Effector memory CD4-positive, alpha-beta T cell (primary cell): ENCODE data around the gene CD200.

Source experiments
- DNase-seq, 3 donors: peaks; one replicate each; pipeline ENCODE4 v3.0.0-alpha.2; 2020
- H3K27ac ChIP-seq: 2 replicates; pipeline ENCODE4 v1.7.0; 2013; ENCODE audit warnings: mild to moderate bottlenecking, low read length, moderate library complexity; ENCODE audit not compliant: insufficient read depth, poor library complexity, severe bottlenecking
- H3K27me3 ChIP-seq: replicated peaks from 2 replicates; pipeline ENCODE4 v1.7.0; 2013; ENCODE audit warnings: mild to moderate bottlenecking, low read length; ENCODE audit not compliant: insufficient read depth, control insufficient read depth, poor library complexity, severe bottlenecking
- H3K36me3 ChIP-seq: 2 replicates; pipeline ENCODE4 v1.7.0; 2013; ENCODE audit warnings: mild to moderate bottlenecking, low read length, moderate library complexity; ENCODE audit not compliant: control insufficient read depth, insufficient read depth
- H3K4me1 ChIP-seq: 2 replicates; pipeline ENCODE4 v1.7.0; 2013; ENCODE audit warnings: low read length, mild to moderate bottlenecking; ENCODE audit not compliant: control insufficient read depth, insufficient read depth, poor library complexity, severe bottlenecking
- H3K4me3 ChIP-seq: 2 replicates; pipeline ENCODE4 v1.7.0; 2013; ENCODE audit warnings: low read length, low read depth, mild to moderate bottlenecking; ENCODE audit not compliant: insufficient read depth, poor library complexity, severe bottlenecking
- H3K9me3 ChIP-seq: 2 replicates; pipeline ENCODE4 v1.7.0; 2013; ENCODE audit warnings: mild to moderate bottlenecking, low read length, moderate library complexity; ENCODE audit not compliant: control insufficient read depth

CD200 gene

GRCh38 chr3:112407214-112407887 lies 74.4 kb downstream of the CD200 start:
- DNase-seq, result no peak
- Histone ChIP-seq H3K27me3 (no peaks in the 10 kb centered on the region), H3K36me3 (no peaks in the 10 kb centered on the region), H3K4me1 (no peaks in the 10 kb centered on the region), H3K9me3 (no peaks in the 10 kb centered on the region), H3K4me3 (no peak overlapping the region), H3K27ac (no peak overlapping the region)

GRCh38 chr3:112407888-112408702 lies 75.1 kb downstream of the CD200 start:
- no peak overlapping the region for H3K4me3 ChIP-seq
- no peaks in the 10 kb centered on the region for H3K36me3 ChIP-seq
- no peak overlapping the region for H3K27ac ChIP-seq
- H3K9me3 ChIP-seq, result no peaks in the 10 kb centered on the region
- H3K4me1 ChIP-seq, result no peaks in the 10 kb centered on the region
- DNase-seq, result no peak
- H3K27me3 ChIP-seq, result no peaks in the 10 kb centered on the region

- Histone ChIP-seq H3K27me3 (no peaks in the 10 kb centered on the region), H3K9me3 (no peaks in the 10 kb centered on the region), H3K36me3 (no peaks in the 10 kb centered on the region), H3K4me1 (no peaks in the 10 kb centered on the region), H3K4me3 (no peak overlapping the region), H3K27ac (no peak overlapping the region)
- DNase-seq, result no peak
These were observed 76.1 kb downstream of the CD200 start for GRCh38 chr3:112409041-112409440.

- H3K27ac ChIP-seq, result no peak overlapping the region
- no peak for DNase-seq
- H3K4me1 ChIP-seq, result no peaks in the 10 kb centered on the region
- no peaks in the 10 kb centered on the region for H3K27me3 ChIP-seq
- no peaks in the 10 kb centered on the region for H3K36me3 ChIP-seq
- no peak overlapping the region for H3K4me3 ChIP-seq
- no peaks in the 10 kb centered on the region for H3K9me3 ChIP-seq
These were observed 78.5 kb downstream of the CD200 start for GRCh38 chr3:112411425-112411824.
